Measurements from ENCODE around the gene ASF1B. TPM values are rescaled to one million over a fixed set of nuclear protein-coding genes. Genes with fewer than 3 reads are reported as not detected.

Gene ASF1B
- total RNA-seq, 3 donors from 2014 or later (not counting 1 experiment from before 2014, with no cell fraction given), result 4.5 to 5.5 (median 4.8) TPM

DNA sequence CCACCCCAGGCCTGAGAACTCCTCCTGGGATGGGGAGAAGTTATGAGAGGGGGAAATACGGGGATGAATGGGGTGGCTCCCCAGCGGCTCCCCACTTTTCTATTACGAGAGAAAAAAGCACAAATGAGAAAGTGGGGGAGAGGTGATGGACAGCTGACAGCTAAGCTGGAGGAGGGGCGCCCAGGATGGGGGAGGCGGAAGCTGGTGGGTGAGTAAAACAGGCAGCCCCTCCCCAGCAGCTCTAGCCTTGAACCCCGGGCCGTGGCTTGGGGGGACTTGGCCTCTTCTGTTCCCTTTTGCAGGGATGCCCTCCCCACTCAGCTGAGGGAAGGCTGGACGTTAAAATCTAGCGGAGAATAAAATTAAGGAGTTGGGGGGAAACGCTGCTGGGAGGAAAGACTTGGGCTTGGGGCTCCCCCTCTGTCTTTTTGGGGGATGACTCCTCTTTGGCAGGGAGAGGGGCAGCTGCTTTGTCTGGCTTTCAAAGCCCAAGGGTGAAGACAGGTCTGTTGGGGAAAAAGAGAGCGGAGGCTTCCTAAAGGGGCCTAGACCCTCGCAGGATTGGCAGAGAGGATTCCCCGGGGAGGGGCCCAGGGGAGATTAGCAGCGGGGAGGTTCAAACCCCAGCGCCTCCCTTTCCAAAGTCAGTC is 44.5 kb downstream of the ASF1B start:
- H3K4me3 ChIP-seq (ENCODE audit: low read length), result peak overlapping the region; percentile 73
- ATAC-seq, result peak in 1 of 3 donors; percentile 4
- TF ChIP-seq, protein P1, sequence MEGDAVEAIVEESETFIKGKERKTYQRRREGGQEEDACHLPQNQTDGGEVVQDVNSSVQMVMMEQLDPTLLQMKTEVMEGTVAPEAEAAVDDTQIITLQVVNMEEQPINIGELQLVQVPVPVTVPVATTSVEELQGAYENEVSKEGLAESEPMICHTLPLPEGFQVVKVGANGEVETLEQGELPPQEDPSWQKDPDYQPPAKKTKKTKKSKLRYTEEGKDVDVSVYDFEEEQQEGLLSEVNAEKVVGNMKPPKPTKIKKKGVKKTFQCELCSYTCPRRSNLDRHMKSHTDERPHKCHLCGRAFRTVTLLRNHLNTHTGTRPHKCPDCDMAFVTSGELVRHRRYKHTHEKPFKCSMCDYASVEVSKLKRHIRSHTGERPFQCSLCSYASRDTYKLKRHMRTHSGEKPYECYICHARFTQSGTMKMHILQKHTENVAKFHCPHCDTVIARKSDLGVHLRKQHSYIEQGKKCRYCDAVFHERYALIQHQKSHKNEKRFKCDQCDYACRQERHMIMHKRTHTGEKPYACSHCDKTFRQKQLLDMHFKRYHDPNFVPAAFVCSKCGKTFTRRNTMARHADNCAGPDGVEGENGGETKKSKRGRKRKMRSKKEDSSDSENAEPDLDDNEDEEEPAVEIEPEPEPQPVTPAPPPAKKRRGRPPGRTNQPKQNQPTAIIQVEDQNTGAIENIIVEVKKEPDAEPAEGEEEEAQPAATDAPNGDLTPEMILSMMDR (IDR thresholded peaks at IDR 0.05), result no peak
- H3K9me3 Mint-ChIP-seq, result no peaks in the 10 kb centered on the region
- H3K4me3 Mint-ChIP-seq, result peak overlapping the region; percentile 97
- peaks cover 14 to 15% of the 10 kb centered on the region in 2 donors for H3K4me1 Mint-ChIP-seq
- peak overlapping the region; percentile 63 for H3K27ac ChIP-seq (ENCODE audit: low read length)
- H3K27me3 Mint-ChIP-seq (ENCODE audit: low read depth in 2 of 2), result no peaks in the 10 kb centered on the region
- no peaks in the 10 kb centered on the region for H3K27me3 ChIP-seq (ENCODE audit: control insufficient read depth, insufficient read depth, low read length)
- H3K36me3 ChIP-seq (ENCODE audit: control insufficient read depth, insufficient read depth, low read length), result peaks cover 11% of the 10 kb centered on the region
- DNase-seq, result peak in 1 of 2 donors; percentile 67
- peaks cover 17% of the 10 kb centered on the region for H3K4me1 ChIP-seq (ENCODE audit: control insufficient read depth, insufficient read depth, low read length)
- H3K36me3 Mint-ChIP-seq, result no peaks in the 10 kb centered on the region
- peak overlapping the region; percentile 86 to 90 for H3K27ac Mint-ChIP-seq
- intact Hi-C loops (cut with micrococcal nuclease), result loop anchor here (1.0 to 5.0 kb wide), 3 partner anchors 11 to 45 kb away; partner anchors contain the start of gene ASF1B
- WGBS (ENCODE audit: insufficient coverage), result 16% methylated on average over 15 of the region's 15 CpGs
- H3K9me3 ChIP-seq (ENCODE audit: control insufficient read depth, insufficient read depth, low read length), result peaks cover 7% of the 10 kb centered on the region

DNA sequence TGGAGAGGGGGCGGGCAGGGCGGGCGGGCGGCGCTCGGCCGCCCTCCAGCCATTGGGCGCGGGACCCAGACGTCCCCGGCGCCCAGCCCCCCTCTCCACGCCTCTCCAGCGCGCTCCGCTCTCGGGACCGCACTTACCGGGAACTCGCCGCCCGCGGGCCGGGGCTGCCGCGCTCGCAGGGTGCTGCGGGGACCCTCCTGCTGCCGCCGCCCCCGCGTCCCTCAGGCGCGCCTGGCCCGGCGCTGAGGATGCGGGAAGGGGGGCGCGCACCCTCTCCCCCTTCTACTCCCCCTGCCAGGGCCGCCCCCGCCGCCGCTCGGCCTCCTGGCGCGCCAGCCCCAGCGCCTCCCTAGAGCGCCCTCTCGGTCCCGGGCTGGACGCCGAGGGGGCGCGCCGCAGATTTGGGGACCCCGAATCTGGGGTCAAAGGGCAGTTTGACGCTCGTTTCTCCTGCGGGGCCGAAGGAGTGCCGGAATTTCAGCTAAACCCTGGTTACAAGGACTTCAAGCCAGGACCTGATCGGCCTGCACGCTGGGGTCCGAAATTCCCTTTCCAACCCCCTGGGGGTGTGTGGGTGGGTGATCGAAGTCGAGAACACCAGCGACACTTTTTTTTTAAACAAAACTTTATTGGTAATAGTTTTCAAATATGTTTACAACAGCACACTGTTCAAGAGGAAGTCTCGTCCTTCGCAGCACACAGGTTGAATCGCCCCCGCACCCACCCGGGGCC is 45.1 kb downstream of the ASF1B start:
- H3K36me3 ChIP-seq (ENCODE audit: control insufficient read depth, insufficient read depth, low read length), result peaks cover 8% of the 10 kb centered on the region
- Mint-ChIP-seq H3K4me1 (peaks cover 14 to 15% of the 10 kb centered on the region in 2 donors), H3K27ac (peak overlapping the region; percentile 86 to 90), H3K27me3 (ENCODE audit: low read depth in 2 of 2) (no peaks in the 10 kb centered on the region), H3K36me3 (no peaks in the 10 kb centered on the region), H3K9me3 (no peaks in the 10 kb centered on the region), H3K4me3 (peak overlapping the region; percentile 97)
- intact Hi-C loops (cut with micrococcal nuclease), result loop anchor here (1.0 to 5.0 kb wide), 3 partner anchors 10 to 46 kb away; partner anchors contain the start of gene ASF1B
- peaks cover 17% of the 10 kb centered on the region for H3K4me1 ChIP-seq (ENCODE audit: control insufficient read depth, insufficient read depth, low read length)
- H3K27ac ChIP-seq (ENCODE audit: low read length), result peak overlapping the region; percentile 63
- WGBS (ENCODE audit: insufficient coverage), result under 1% methylated on average over 65 of the region's 72 CpGs
- ATAC-seq (peak; percentile 68 to 83 (median 75)), DNase-seq (peak; percentile 67 to 79)
- peak overlapping the region; percentile 73 for H3K4me3 ChIP-seq (ENCODE audit: low read length)
- peaks cover 7% of the 10 kb centered on the region for H3K9me3 ChIP-seq (ENCODE audit: control insufficient read depth, insufficient read depth, low read length)
- no peaks in the 10 kb centered on the region for H3K27me3 ChIP-seq (ENCODE audit: control insufficient read depth, insufficient read depth, low read length)
- TF ChIP-seq, protein P1 (IDR thresholded peaks at IDR 0.05), result no peak

DNA sequence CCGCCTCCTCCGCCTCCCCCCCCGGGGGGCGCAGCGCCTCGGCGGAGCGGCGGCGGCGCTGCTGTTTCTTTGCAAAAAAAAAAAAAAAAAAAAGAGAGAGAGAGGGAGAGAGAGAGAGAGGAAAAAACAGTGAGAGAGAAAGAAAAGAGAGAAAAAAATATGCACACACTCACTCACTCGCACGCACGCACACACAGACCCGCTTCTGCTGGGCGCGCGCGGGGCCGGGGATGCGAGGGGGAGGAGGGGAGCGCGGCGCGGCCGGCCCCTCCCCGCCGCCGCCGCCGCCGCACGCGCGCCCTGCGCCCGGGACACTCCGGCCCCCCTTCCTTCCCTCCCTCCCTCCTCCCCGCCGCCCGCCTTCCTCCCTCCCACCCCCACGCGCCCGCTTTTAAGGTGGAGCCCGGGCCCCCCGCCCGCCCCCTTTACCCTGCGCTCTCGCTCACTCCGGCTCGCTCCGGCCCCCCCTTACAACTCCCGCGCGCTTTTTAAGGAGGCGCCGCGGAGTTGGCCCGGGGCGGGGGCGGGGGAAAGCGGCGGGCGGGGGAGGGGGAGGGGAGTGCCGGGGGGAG is 45.8 kb downstream of the ASF1B start, which contains the start of gene SAMD1:
Gene SAMD1 (minus strand): TSS at position 243 of the 572 bp plus-strand sequence.
- peak; percentile 65 to 92 for DNase-seq
- peak within 1 kb of the TSS; percentile 63 for H3K27ac ChIP-seq (ENCODE audit: low read length)
- Mint-ChIP-seq H3K27ac (peak within 1 kb of the TSS; percentile 86 to 90), H3K4me3 (peak within 1 kb of the TSS; percentile 97), H3K36me3 (no peaks in the 10 kb centered on the region), H3K27me3 (ENCODE audit: low read depth in 2 of 2) (no peaks in the 10 kb centered on the region), H3K4me1 (peaks cover 14 to 15% of the 10 kb centered on the region in 2 donors), H3K9me3 (no peaks in the 10 kb centered on the region)
- H3K4me1 ChIP-seq (ENCODE audit: control insufficient read depth, insufficient read depth, low read length), result peaks cover 17% of the 10 kb centered on the region
- H3K36me3 ChIP-seq (ENCODE audit: control insufficient read depth, insufficient read depth, low read length), result peaks cover 8% of the 10 kb centered on the region
- TF ChIP-seq, protein P1 (IDR thresholded peaks at IDR 0.05), result no peak
- peak; percentile 60 to 81 (median 67) for ATAC-seq
- 0% methylated on average over 19 of the region's 65 CpGs for whole genome bisulfite sequencing (ENCODE audit: insufficient coverage)
- intact Hi-C loops (cut with micrococcal nuclease), result loop anchor here (1.0 to 5.0 kb wide), 3 partner anchors 9 to 47 kb away; partner anchors contain the start of gene ASF1B
- H3K27me3 ChIP-seq (ENCODE audit: control insufficient read depth, insufficient read depth, low read length), result no peaks in the 10 kb centered on the region
- peak within 1 kb of the TSS; percentile 73 for H3K4me3 ChIP-seq (ENCODE audit: low read length)
- H3K9me3 ChIP-seq (ENCODE audit: control insufficient read depth, insufficient read depth, low read length), result peaks cover 7% of the 10 kb centered on the region

Data from natural killer cell (primary cell).